HG02970 (cell line): ENCODE measurements around the gene MGAT4C.

Experiments used
- ATAC-seq: cut with Tn5 transposase; IDR thresholded peaks from one replicate; pipeline ENCODE4 v1.9.1; 2021; ENCODE audit warnings: mild to moderate bottlenecking, moderate library complexity, moderate number of reproducible peaks; ENCODE audit not compliant: unreplicated experiment, low FRiP score

MGAT4C gene

DNA sequence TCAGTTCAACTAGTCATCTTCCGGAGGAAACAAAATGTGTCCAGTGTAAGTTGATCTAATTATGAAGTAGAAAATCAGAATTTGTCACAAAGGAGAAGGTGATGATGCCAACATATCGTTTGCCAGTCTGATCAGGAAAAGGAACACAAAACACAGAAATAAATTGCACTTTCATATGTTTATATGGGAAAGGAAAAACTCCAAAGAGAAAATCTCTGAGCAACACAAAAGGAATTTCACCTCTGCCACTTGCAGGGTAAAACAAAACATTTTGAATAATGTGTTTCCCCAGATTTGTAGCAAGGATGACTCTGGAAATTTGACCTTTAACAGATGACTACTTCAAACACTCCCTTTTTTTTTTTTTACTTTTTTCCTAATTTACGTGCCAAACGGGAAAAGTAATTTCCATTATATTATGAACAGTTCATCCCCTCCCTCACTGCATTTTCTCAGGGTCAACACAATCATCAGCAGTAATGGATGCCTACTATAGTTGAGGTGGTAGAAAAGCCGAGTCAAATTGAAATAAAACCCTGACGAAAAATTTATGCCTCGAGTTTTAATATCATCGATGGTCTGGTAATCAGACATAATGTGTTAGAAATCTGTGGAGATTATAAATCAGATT lies 25.6 kb downstream of the MGAT4C start:
- ATAC-seq = no peak

DNA sequence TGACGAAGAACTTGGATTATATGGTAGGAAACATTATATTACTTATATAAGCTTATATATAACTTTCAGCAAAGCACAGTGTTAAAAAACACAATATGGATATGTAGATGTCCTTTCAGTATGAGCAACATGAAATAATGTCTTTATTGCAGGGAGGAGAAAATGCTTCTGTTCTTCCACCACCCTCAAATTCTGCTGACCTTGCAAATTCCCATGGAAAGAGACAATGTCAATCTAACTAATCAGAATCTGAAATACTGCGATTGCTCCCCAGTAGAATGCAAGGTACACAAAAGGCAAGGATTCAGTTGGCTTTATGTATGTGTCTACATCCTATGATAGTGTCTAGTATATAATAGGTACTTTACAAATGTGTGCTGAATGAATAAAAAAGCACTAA lies 26.4 kb downstream of the MGAT4C start:
- no peak for ATAC-seq

DNA sequence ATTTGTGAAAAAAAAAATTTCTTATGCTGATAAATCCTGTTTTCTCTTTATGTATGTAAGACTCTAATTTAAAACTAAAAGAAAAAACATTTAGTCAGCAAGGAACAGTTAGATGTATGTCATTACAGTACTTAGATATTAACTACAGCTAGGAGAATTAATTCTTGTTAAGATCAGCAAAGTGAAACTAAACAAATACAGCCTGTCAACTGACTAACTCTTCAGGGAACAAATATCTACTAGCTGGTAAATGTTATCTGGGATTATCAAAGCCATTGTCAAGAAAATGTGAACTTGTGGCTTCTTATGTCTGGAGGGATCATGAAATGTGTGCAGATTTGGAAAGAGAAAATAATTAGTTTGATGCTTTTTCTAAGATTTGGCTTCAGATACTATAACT lies 27.5 kb downstream of the MGAT4C start:
- no peak for ATAC-seq

DNA sequence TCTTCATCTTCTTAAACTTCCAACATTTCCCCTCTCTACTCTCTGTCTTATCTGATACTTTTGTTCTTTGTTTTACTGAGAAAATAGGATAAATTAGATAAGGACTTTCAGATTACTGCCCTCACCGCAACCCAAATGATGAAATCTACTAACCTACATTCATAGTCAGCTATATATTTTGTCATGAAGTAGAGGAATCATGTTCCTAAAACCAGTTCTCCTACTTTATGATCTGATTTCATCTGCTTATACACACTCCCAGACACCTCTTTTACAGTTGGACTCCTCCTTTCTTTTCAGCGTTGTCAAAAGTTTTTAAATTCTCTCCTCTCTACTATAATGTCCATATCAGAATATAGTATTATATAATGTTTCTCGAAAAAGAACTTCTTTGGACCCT lies 29.7 kb downstream of the MGAT4C start:
- ATAC-seq = no peak

DNA sequence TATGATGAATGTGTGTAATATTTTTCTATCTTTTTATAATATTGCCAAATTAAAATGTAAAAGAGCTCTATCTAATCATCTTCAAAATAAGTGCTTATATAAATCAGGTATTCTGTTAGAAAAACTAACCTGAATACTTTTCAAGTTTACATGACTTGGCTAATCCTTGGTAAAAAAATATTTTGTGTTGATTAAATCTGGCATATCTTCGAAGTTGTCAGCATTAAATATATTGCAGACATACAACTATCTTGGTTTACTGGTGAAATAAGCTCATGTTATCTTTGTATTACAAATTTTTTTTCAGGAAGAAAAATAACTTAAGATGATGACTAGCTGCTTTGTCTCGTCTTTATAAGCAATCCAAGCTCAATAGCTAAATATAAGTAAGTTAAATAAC lies 39.6 kb downstream of the MGAT4C start:
- ATAC-seq = no peak

DNA sequence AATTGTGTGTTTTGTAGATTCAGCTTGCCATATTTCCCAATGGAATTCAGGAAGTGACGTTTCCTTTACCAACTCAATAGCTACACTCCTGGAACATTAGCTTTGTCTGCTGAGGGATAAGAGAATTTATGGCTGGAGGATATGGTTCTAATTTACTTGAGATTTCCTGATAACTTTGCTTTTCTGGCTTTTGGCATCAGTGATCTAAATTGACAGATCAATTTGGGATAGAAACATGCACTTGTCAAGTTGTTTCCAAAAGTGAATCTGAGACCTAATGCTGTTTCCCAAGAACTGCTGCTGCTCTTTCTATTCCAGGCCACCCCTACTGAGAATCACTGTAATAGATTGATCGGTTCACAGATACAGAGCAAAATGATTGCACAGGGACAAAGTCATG lies 43.2 kb downstream of the MGAT4C start:
- no peak for ATAC-seq

DNA sequence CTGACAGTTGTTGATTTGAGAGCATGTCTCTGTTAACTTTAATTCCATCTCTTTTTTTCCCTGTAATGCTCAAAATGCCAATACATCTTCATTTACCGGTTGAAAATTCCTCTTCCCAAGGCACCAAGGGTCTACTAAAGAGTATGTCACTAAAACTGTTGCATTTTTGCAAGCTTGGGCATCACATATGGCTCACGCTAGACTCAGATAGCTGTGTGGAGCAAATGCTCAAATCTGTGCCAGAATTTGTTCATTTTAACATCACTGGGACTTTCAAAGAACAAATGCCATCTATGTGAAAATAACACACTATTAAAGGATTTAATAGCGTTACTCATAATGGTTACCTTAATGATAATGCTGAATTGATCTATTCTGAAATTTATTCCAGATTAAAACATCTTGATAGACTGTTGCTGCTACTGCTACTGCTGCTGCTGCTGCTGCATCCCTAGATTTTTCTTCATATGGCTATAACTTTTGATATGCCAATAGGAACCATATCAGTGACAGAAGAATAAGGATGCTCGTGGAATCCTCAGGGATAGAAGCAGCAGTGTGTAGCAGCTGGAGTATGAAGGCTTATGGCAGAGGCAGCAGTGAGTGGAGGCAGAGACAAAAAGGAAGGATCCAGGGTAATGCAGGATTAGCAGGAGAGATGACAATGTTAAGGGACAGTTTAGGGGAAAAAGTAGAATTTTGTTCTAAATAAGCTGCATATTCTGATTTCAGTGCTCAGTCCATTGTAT lies 57.3 kb downstream of the MGAT4C start:
- no peak for ATAC-seq

DNA sequence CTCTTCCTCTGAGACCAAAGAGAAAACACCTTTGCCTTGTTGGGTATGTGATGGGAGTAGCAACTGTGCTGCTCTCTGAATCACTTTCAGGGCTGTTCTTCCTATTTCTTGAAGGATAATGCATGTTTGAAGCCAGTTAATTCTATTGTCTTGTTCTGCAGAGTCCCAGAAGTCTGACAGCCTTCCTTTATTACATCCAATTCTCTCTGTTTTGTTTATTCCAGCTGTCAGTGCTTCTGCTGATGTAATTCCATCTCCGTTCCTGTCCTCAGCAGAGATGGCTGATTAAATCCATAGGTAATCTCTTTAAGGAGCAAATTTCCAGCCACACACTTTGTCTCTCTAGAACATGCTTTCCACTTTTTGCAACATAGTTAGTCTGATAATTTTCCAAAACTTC lies 59.7 kb downstream of the MGAT4C start:
- no peak for ATAC-seq

DNA sequence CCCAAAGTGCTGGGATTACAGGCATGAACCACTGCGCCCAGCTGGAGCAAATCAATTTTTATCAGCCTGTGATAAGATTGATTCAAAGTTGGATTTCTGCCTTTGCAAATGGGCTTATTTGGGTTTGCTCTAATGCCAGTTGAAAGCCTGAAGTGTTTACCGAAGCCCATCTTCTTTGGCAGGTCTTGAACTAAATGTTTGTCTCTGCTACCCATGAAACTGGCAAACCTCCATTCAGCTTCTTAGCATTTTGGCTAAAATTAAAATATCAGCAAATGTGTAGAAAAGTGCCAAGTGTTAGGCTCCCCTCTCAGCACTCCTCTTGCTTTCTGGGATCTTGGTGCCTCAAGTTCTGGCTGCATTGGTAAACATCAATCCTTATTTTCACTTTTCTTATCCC lies 61.5 kb downstream of the MGAT4C start:
- ATAC-seq = no peak

DNA sequence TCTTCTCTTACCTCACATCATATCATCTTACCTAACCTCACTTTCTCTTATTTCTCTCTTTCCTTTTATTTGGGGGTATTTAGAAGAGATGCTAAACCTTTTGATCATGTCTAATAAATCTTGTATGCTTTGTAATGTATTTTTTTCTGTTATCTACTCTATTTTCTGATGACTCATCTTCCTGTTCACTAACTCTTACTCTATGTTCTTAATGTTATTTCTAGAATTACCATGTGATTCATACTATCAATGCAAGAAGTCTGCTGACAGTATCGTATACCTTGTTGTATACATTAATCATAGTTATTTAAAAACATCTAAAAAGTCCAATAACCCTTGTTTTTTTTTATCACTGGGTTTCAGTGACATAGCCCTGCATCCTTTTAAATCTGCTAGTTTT lies 62.3 kb downstream of the MGAT4C start:
- ATAC-seq = no peak

DNA sequence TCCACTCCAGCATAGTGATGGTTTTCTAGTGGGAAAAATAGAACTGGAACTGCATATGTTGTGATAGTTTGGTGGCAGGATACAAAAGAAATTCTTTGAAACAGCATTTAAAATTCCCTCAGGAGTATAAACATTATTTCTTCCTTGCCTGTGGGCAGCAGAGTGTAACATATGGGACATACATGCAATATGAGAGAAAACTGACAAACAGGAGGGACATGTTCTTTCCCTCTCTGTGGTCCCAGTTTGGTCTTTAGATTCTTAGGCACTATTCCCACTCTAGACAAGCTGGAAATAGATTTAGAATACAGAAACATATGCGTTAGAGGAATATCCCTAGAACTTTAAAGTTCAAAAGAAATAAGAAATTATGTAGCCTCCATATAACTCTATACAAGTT lies 68.0 kb downstream of the MGAT4C start:
- ATAC-seq = no peak

DNA sequence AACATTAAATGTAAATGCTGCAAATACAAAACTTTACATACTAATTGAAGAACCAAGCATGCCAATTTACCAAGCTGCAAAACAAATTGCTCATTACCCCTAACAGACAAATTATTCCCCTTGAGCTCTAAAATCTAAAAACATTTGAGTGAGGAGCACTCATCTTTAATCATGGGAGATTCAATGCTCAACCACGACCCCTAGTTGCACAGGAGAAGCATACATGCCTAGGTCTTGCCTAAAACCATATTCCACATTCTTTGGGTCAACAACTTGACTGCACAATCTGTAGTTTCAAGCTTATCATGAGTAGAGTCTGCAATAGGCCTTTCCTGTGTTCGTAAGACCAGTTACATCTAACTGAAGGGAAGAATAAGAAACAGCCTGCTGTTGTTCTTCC lies 69.7 kb downstream of the MGAT4C start:
- ATAC-seq = no peak

DNA sequence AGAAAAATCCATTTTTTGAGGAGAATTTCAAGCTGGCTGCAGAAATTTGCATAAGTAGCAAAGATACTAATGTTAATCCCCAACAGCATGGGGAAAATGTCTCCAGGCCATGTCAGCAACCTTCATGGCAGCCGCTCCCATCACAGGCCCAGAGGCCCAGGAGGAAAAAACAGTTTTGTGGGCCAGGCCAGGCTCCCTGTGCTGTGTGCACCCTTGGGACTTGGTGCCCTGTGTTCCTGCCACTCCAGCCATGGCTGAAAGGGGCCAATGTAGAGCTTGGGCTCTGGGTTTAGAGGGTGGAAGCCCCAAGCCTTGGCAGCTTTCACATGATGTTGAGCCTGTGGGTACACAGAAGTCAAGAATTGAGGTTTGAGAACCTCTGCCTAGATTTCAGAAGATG lies 76.3 kb downstream of the MGAT4C start:
- ATAC-seq = no peak

DNA sequence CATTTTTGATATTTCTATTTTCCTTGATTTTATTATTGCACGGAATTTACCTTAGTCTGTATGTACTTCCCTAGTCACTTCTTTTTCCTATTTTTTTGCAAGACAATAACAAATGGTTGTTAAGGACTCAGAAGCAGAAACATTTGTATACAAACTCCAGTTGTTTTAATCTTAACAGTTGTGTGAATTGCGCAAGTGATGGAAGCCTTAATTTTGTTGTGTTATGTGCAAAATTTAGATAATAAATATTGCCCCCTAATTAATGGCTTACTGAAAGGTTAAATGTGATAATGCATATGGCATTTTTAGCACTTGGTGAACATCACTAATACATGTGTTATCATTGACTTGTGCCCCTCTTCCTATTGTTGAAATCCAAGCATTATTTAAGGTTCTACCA lies 82.0 kb downstream of the MGAT4C start:
- no peak for ATAC-seq

DNA sequence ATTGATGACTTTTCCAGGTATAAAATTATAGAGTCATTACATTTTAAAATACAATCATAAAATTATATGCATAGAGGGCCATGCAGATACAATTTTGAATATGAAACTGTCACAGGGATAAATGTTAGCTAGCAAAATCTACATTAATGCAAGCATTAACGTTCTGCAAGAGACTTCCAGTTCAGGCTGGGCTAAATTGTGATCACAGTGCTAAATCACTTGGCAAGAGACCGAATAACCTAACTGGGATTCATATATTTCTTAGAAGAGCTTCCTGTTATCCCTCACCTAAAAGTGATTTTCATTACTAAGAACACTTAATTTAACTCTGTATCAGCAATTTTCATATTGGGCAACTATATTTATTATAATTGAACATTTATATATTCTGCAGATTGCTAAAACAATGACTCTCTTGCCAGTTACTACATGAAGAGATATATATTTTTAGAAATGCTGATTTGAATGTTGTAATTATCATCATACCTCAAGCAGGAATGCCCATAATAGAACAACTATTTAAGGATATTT lies 83.2 kb downstream of the MGAT4C start:
- no peak for ATAC-seq

DNA sequence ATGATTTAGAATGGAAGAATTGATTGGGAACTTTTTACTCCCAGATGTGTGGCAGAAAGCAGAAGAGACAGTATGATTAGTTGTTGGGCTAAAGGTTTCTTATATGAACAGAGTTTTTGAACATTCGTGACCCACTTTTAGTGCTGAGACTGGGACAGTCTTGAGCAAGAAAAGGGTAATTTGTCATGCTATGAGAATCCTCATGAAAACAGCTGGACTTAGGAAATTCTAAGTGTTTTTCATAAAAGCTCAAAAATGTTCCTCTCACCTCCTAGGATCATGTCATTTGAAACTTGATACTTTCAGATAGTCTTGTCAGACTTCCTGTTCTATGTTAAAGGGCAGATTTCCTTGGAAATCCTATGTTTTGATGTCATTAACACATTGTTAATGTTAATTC lies 86.1 kb downstream of the MGAT4C start:
- no peak for ATAC-seq

DNA sequence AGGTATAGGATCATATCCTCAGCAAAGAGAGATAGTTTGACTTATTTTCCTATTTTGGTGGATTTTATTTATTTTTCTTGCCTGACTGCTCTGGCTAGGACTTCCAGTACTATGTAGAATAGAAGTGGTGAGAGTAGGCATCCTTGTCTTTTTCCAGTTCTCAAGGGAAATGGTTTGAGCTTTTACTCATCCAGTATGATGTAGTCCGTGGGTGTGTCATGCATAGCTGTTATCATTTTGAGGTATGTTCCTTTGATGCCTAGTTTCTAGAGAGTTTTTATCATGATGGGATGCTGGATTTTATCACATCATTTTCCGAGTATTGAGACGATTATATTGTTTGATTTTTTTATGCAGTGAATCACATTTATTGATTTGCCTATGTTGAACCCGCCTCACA lies 97.2 kb downstream of the MGAT4C start:
- no peak for ATAC-seq

DNA sequence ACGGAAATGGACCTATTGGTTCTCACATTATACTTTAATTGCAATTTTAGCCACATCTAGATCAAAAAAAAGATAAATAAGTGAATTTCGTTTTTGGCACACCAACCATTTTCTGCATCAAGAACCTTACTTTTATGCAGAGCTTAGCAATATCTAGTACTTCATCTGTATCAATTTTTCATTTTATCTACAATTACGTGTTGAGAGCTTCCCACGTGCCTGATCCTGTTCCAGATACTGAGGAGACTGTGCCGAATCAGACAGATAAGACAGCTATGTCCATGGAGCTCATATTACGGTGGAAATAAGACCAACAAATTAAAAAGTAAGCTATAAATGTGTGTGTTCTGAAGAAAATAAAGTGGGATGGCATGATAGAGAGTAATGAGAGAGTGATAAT lies 101.6 kb downstream of the MGAT4C start:
- ATAC-seq = no peak

DNA sequence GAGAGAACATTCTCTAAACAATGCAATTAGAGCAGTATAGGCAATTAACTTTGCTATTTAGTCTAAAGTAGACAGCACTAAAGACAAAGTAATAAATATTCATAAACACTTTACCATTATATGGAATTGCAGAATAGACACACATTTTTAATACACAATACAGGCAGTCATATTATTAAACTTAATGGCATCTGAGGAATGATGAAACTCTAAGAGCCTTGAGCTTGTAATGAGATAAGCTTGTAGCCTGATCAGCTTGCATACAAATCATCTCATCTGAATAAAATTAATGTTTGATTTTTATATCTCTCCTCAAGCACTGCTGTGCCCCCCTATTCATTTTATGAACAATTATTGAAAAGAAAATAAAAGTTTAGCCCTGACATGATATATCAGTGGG lies 107.6 kb downstream of the MGAT4C start:
- ATAC-seq = no peak

DNA sequence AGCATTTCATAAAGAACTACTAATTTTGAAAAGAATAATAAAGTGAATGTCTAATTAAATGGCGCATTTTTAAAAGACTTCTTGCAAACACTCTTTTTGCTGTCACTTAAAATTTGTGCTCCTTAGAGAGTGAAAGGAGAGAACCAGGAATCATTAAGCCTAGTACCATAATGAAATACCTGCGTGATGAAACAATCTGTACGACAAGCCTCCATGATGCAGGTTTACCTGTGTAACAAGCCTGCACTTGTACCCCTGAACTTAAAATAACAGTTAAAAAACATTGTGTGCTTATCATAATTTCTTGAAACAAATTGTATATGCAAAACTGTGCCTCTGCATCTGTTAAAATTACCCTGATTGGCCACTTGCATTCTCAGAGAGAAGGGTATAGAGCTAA lies 108.1 kb downstream of the MGAT4C start:
- no peak for ATAC-seq

DNA sequence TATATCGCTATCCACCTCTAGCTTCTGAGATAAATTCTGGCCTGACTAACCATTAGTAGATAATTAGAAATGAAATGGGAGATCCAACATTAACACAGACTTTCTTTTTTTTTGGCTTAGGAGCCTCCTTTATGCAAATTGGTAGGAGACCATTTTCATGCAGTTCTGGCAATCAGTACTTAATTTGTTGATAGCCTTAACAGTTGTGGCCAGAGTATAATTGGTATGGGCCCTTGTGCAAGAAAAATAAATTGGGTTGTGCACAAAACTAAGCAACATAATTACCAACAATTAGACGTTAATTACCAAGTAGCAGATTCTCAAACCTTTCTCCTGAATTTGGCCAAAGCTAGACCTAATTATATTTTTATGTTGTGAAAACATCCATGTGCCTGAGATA lies 111.0 kb downstream of the MGAT4C start:
- no peak for ATAC-seq

DNA sequence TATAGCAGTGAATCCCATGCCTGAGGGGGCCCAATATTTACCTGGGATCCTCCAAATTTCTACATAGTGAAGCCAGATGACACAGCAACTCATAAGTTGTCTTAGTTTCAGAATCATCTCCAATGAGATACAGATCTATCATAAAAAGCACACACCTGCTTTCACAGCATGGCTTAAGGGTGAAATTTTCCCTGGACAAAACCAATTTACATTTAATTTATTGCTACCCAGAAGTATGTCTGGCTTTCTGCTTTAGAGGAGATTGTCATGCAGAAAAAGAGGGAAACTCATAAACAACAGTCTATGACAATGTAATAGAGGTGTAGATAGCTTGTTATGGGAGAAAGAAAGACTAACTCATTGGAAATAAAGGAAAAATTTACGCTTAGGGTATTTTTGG lies 113.0 kb downstream of the MGAT4C start:
- no peak for ATAC-seq
